Astrocyte (in vitro differentiated cells and primary cell): ENCODE measurements around the gene ERN1.

ENCODE experiments used
- EZH2 ChIP-seq: IDR thresholded peaks from 2 replicates; pipeline ENCODE4 v1.6.1; 2012; ENCODE audit warnings: mild to moderate bottlenecking, low read length, inconsistent platforms; ENCODE audit not compliant: insufficient read depth
- TF ChIP-seq, protein P1 (sequence below): IDR thresholded peaks from 2 replicates; pipeline ENCODE4 v1.5.1; 2011; ENCODE audit warnings: low read depth, mild to moderate bottlenecking, inconsistent platforms, low read length, moderate library complexity; ENCODE audit not compliant: insufficient read depth

GRCh38 chr17:64120159-64120810 is 9.7 kb downstream of the ERN1 start:
- TF ChIP-seq, protein P1, sequence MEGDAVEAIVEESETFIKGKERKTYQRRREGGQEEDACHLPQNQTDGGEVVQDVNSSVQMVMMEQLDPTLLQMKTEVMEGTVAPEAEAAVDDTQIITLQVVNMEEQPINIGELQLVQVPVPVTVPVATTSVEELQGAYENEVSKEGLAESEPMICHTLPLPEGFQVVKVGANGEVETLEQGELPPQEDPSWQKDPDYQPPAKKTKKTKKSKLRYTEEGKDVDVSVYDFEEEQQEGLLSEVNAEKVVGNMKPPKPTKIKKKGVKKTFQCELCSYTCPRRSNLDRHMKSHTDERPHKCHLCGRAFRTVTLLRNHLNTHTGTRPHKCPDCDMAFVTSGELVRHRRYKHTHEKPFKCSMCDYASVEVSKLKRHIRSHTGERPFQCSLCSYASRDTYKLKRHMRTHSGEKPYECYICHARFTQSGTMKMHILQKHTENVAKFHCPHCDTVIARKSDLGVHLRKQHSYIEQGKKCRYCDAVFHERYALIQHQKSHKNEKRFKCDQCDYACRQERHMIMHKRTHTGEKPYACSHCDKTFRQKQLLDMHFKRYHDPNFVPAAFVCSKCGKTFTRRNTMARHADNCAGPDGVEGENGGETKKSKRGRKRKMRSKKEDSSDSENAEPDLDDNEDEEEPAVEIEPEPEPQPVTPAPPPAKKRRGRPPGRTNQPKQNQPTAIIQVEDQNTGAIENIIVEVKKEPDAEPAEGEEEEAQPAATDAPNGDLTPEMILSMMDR = no peak
- TF ChIP-seq EZH2 = no peak
